ENCODE results near the gene CORIN. TPM values are rescaled to one million over a fixed set of nuclear protein-coding genes. Genes with fewer than 3 reads are reported as not detected.

Gene CORIN
- total and polyA plus RNA-seq, 10 of the 15 experiments (the other 5 are each of a cell fraction or from before 2014, with no cell fraction given) = 0.02 to 0.45 (median 0.09) TPM; not detected in 3

DNA sequence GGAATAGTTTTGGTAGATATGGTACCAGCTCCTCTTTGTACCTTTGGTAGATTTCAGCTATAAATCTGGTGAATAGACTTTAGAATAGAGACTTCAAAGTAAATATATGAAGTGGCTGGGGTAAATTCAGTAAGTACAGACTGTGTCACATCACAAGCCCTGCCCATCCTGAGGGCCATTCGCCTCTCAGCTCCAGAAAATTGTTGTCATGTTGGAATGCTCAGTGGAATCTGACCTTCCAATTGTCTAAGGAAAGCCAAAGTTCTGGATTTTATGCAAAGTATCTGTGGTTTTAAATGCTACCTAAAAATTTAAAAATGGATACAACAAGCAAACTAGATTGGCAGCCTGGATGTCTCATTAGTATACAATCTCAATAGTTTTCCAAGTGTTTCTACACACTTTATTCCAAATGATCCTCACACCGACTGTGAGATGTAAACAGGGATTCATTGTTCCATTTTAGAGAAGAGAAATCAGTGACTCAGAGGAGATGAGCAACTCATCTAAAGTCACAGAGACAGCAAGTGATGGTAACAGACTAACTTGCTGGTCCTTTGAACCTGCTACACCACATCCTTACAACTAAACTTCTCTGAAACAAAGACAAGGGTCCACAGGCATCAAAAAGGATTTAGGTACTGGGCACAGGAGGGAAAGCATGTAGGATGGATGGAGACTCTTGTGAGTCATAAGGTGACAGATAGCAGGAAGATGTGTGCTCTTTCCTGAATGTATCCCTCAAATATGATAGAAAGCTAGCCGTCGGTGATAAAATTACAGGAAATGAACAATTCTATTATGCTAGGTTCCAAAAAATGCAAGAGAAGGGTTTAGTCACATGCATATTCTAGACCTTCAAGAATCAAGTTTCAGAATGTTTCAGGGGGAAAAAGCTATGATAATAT is 225.5 kb downstream of the CORIN start (continued):
- TF ChIP-seq, protein P1, sequence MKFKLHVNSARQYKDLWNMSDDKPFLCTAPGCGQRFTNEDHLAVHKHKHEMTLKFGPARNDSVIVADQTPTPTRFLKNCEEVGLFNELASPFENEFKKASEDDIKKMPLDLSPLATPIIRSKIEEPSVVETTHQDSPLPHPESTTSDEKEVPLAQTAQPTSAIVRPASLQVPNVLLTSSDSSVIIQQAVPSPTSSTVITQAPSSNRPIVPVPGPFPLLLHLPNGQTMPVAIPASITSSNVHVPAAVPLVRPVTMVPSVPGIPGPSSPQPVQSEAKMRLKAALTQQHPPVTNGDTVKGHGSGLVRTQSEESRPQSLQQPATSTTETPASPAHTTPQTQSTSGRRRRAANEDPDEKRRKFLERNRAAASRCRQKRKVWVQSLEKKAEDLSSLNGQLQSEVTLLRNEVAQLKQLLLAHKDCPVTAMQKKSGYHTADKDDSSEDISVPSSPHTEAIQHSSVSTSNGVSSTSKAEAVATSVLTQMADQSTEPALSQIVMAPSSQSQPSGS (IDR thresholded peaks at IDR 0.05; ENCODE audit: low read length) = no peak
- no peak for TF ChIP-seq PAX8 (IDR thresholded peaks at IDR 0.05)
- no peak for TF ChIP-seq ZNF384 (IDR thresholded peaks at IDR 0.05; ENCODE audit: borderline replicate concordance, low read depth, low read length)
- no peak for TF ChIP-seq REST (IDR thresholded peaks at IDR 0.05; ENCODE audit: low read depth, low read length)

DNA sequence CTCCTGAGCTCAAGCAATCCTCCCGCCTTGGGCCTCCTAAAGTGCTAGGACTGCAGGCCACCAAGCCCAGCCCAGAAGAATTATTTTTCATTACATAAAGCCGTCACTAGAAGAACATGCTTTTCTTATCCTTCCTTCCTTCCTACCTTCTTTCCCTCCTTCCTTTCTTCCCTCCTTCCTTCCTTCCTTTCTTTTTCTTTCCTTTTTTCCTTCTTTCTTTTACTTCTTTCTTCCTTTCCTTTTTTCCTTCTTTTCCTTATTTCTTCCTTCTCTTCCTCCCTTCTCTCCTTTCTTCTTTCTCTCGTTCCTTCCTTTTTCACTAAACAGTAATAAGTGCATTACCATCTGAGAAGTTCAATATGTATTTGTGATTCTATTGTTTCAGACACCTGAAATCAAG is 231.4 kb downstream of the CORIN start:
- ChIA-PET SMC1A (ENCODE audit: uncharacterized antibody, unreplicated experiment) (no interaction called here), RAD21 (ENCODE audit: unreplicated experiment) (no interaction called here), CTCF (no interaction called here), POLR2A (no interaction called here)
- Histone ChIP-seq H3K36me3 (ENCODE audit: control insufficient read depth in 2 of 2, insufficient read depth in 2 of 2, low read length in 1 of 2) (no peaks in the 10 kb centered on the region), H3K4me3 (no peak overlapping the region), H3K9me3 (replicated peaks; ENCODE audit: control insufficient read depth, insufficient read depth, low read length) (no peaks in the 10 kb centered on the region; the same call in 2 of the 3 replicates), H3K79me2 (ENCODE audit: control insufficient read depth, insufficient read depth, low read length) (no peaks in the 10 kb centered on the region), H3K4me1 (ENCODE audit: control insufficient read depth, insufficient read depth, low read length) (no peaks in the 10 kb centered on the region), H2AFZ (ENCODE audit: control insufficient read depth, low read depth, low read length) (no peak overlapping the region), H3K27me3 (replicated peaks in 1 of 2; ENCODE audit: control insufficient read depth in 2 of 2, insufficient read depth in 2 of 2, low read length in 1 of 2) (no peaks in the 10 kb centered on the region), H3K4me2 (ENCODE audit: control insufficient read depth, insufficient read depth) (no peak overlapping the region), H3K27ac (ENCODE audit: control insufficient read depth, insufficient read depth) (no peak overlapping the region), H3K9ac (ENCODE audit: control insufficient read depth, insufficient read depth, low read length) (no peak overlapping the region), H4K20me1 (ENCODE audit: control insufficient read depth, insufficient read depth) (no peaks in the 10 kb centered on the region)
- no peak for FAIRE-seq
- no TSS peak for BruUV-seq (replicated peaks)
- DNase-seq (ENCODE audit: low read depth, low spot score) = no peak
- in situ Hi-C loops (cut with MboI) (no loop called here), intact Hi-C loops (cut with micrococcal nuclease; ENCODE audit: unreplicated experiment) (no loop called here)
- ATAC-seq = no peak
- 77% methylated on average over 3 of the region's 3 CpGs for WGBS (ENCODE audit: insufficient coverage, insufficient replicate concordance, low lambda C conversion rate, missing lambda C conversion rate)
- TF ChIP-seq ZNF217 (IDR thresholded peaks at IDR 0.05) (no peak), ZNF687 (IDR thresholded peaks at IDR 0.05) (no peak), CBX3 (IDR thresholded peaks at IDR 0.05; ENCODE audit: borderline replicate concordance, low read depth) (no peak), ZNF207 (IDR thresholded peaks at IDR 0.05; ENCODE audit: borderline replicate concordance) (no peak), RAD51 (IDR thresholded peaks at IDR 0.05) (no peak)
- TF ChIP-seq, protein P2, sequence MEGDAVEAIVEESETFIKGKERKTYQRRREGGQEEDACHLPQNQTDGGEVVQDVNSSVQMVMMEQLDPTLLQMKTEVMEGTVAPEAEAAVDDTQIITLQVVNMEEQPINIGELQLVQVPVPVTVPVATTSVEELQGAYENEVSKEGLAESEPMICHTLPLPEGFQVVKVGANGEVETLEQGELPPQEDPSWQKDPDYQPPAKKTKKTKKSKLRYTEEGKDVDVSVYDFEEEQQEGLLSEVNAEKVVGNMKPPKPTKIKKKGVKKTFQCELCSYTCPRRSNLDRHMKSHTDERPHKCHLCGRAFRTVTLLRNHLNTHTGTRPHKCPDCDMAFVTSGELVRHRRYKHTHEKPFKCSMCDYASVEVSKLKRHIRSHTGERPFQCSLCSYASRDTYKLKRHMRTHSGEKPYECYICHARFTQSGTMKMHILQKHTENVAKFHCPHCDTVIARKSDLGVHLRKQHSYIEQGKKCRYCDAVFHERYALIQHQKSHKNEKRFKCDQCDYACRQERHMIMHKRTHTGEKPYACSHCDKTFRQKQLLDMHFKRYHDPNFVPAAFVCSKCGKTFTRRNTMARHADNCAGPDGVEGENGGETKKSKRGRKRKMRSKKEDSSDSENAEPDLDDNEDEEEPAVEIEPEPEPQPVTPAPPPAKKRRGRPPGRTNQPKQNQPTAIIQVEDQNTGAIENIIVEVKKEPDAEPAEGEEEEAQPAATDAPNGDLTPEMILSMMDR (IDR thresholded peaks at IDR 0.05 in 2 of 3, conservative IDR thresholded peaks at IDR 0.05 in 1 of 3; ENCODE audit: control insufficient read depth in 2 of 3, extremely low read depth in 1 of 3, insufficient read depth in 1 of 3, low read depth in 3 of 3, low read length in 3 of 3) = no peak

Data from GM12878 (cell line).